Left ventricle myocardium inferior (tissue), 1 donor: ENCODE data around the gene ZDHHC5. TPM values are rescaled to one million over a fixed set of nuclear protein-coding genes. Genes with fewer than 3 reads are reported as not detected.
"Not testable (repeated sequence)": the region's sequence is repeated elsewhere in the genome, so short reads cannot be mapped to it uniquely, and the experiment has no call there.

ENCODE experiments used
- DNase-seq: peaks from one replicate; pipeline ENCODE4 v3.0.0-alpha.2; 2020
- H3K27ac ChIP-seq: fragments of 200-600 bp; replicated peaks from 2 replicates; pipeline ENCODE4 v1.8.0; 2021
- H3K27me3 ChIP-seq: fragments of 200-600 bp; 2 replicates; pipeline ENCODE4 v1.8.0; 2021; ENCODE audit warnings: low read depth
- H3K36me3 ChIP-seq: fragments of 200-600 bp; 2 replicates; pipeline ENCODE4 v1.8.0; 2021
- H3K4me1 ChIP-seq: fragments of 200-600 bp; 2 replicates; pipeline ENCODE4 v1.8.0; 2021
- H3K4me3 ChIP-seq: fragments of 200-600 bp; 2 replicates; pipeline ENCODE4 v1.8.0; 2021; ENCODE audit warnings: mild to moderate bottlenecking, moderate library complexity
- H3K9me3 ChIP-seq: fragments of 200-600 bp; replicated peaks from 2 replicates; pipeline ENCODE4 v1.8.0; 2021
- intact Hi-C: fragments of 100-400 bp; cut with micrococcal nuclease; formaldehyde crosslinking; loops from one replicate; pipeline ENCODE4 v1.11.0; 2022
- total RNA-seq: library from RNA; stranded (reverse); fragmentation: NEBNext Ultra II Directional; extraction: Animal tissue kit (Norgen Biotek cat#: 25700); gene quantifications from one replicate; pipeline ENCODE4 v1.2.1, GENCODE V29; 2021
- TF ChIP-seq, protein P1 (sequence below): fragments of 200-600 bp; IDR thresholded peaks from 2 replicates; pipeline ENCODE4 v1.8.0; 2021; ENCODE audit warnings: antibody characterized with exemption, mild to moderate bottlenecking, borderline replicate concordance
- donor health status: DM: no; HTN: yes; CAD: no; lungs with severe emphysema.

ZDHHC5 gene
- total RNA-seq, 1 donor from 2014 or later, result 45.8 TPM

DNA sequence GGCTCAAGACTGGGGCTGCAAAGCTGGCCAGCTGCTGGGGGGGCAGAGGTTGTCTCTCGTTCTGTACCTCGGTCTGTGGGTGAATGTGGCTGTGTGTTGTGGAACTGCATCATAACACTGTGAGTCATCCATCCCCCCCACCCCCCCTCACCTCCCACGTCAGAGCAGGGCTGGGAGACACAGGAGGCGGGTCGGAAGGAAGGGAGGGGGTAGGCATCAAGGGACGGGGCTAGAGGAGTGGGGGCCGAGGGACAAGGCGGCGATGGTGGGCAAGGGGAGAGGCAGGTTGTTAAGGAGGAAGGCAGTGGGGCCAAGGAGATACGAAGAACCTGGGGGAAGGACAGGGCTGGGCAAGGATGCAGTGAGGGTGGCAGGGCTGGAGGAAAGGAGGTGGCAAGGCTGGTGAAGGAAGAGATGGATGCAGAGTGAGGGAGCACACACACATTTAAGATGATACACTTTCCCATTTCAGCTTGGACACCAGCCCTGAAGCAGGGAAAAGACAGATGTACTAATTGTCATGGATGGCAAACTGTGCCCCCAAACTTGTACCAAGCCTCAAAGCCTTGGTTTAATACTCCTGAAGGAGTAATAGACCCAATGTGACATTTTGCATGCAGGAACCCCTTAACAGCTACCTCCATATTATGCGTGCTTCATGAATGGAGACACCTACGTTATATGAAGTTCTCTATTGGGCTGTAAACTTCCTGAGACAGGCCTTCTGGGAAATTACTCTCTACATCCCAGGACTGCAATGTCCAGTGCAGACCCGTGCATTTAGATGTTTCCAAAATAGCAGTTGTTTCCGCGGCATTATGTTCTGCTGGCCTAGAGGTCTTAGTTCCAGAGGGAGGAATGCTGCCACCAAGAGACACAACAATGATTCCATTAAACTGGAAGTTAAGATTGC is 17.8 kb upstream of the ZDHHC5 start, which contains the start of gene YPEL4:
Gene YPEL4 (minus strand): TSS at position 87 of the 913 bp plus-strand sequence. CDS start 2,805 bp downstream, outside the sequence.
- Histone ChIP-seq H3K36me3 (no peaks in the 10 kb centered on the region), H3K27me3 (peaks cover 72% of the 10 kb centered on the region), H3K27ac (peak within 1 kb of the TSS; percentile 48), H3K4me3 (peak within 1 kb of the TSS; percentile 62), H3K9me3 (no peaks in the 10 kb centered on the region), H3K4me1 (peaks cover 47% of the 10 kb centered on the region)
- DNase-seq, result peak; percentile 40
- TF ChIP-seq, protein P1, sequence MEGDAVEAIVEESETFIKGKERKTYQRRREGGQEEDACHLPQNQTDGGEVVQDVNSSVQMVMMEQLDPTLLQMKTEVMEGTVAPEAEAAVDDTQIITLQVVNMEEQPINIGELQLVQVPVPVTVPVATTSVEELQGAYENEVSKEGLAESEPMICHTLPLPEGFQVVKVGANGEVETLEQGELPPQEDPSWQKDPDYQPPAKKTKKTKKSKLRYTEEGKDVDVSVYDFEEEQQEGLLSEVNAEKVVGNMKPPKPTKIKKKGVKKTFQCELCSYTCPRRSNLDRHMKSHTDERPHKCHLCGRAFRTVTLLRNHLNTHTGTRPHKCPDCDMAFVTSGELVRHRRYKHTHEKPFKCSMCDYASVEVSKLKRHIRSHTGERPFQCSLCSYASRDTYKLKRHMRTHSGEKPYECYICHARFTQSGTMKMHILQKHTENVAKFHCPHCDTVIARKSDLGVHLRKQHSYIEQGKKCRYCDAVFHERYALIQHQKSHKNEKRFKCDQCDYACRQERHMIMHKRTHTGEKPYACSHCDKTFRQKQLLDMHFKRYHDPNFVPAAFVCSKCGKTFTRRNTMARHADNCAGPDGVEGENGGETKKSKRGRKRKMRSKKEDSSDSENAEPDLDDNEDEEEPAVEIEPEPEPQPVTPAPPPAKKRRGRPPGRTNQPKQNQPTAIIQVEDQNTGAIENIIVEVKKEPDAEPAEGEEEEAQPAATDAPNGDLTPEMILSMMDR, result no peak
- intact Hi-C loops, result no loop called here

DNA sequence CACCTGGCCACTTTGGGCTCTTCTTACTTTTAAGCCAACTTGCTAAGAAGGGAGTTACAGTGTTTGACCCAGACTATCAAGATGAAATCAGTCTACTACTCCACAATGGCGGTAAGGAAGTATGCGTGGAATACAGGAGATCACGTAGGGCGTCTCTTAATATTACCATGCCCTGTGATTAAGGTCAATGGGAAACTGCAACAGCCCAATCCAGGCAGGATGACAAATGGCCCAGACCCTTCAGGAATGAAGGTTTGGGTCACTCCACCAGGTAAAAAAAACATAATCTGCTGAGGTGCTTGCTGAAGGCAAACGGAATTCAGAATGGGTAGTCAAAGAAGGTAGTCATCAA is 17.2 kb upstream of the ZDHHC5 start:
- intact Hi-C loops, result no loop called here
- no peak overlapping the region for H3K27ac ChIP-seq
- H3K4me1 ChIP-seq, result peaks cover 41% of the 10 kb centered on the region

DNA sequence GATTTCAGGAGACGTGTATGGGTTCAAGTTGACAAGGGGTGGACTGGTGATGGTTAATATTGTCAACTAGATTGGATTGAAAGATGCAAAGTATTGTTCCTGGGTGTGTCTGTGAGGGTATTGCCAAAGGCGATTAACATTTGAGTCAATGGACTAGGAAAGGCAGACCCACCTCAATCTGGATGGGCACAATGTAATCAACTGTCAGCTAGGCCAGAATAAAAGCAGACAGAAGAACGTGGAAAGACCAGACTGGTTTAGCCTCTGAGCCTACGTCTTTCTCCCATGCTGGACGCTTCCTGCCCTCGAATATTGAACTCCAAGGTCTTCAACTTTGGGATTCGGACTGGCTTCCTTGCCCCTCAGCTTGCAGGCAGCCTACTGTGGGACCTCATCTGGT is 16.5 kb upstream of the ZDHHC5 start:
- Histone ChIP-seq H3K27me3 (peaks cover 62% of the 10 kb centered on the region), H3K36me3 (no peaks in the 10 kb centered on the region), H3K27ac (no peak overlapping the region), H3K9me3 (no peaks in the 10 kb centered on the region), H3K4me3 (no peak overlapping the region), H3K4me1 (peaks cover 34% of the 10 kb centered on the region)
- no peak for DNase-seq
- intact Hi-C loops, result no loop called here
- TF ChIP-seq, protein P1, result no peak

More for the DNA sequence above, 17.2 kb upstream of the ZDHHC5 start:
- no peaks in the 10 kb centered on the region for H3K36me3 ChIP-seq
- H3K9me3 ChIP-seq, result no peaks in the 10 kb centered on the region
- no peak overlapping the region for H3K4me3 ChIP-seq
- TF ChIP-seq, protein P1, result no peak
- no peak for DNase-seq
- peaks cover 68% of the 10 kb centered on the region for H3K27me3 ChIP-seq

GRCh38 chr11:57652230-57652629 is 15.7 kb upstream of the ZDHHC5 start:
- H3K27me3 ChIP-seq, result peaks cover 53% of the 10 kb centered on the region
- intact Hi-C loops, result not testable (repeated sequence)

DNA sequence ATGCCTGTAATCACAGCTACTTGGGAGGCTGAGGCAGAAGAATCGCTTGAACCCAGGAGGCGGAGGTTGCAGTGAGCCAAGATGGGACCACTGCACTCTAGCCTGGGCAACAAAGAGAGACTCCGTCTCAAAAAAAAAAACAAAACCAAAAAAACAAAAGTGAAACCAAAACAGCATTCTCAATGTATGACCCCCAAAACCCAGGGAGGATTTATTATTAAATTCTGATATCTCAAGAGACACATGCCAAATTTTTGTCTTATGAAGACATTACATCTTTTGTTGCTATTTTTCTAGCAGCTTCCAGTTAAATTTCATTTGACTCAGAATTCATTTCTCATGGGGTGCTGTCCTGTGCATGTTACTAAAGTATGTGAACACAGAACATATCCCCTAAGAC is 15.3 kb upstream of the ZDHHC5 start:
- Histone ChIP-seq H3K4me1 (peaks cover 29% of the 10 kb centered on the region), H3K27ac (peak overlapping the region; percentile 13), H3K4me3 (no peak overlapping the region), H3K27me3 (peaks cover 49% of the 10 kb centered on the region), H3K9me3 (no peaks in the 10 kb centered on the region), H3K36me3 (no peaks in the 10 kb centered on the region)
- TF ChIP-seq, protein P1, result no peak
- DNase-seq, result no peak
- intact Hi-C loops, result no loop called here

More at GRCh38 chr11:57652230-57652629, 15.7 kb upstream of the ZDHHC5 start:
- not testable (repeated sequence) for H3K4me3 ChIP-seq, DNase-seq, H3K36me3 ChIP-seq, H3K9me3 ChIP-seq, H3K27ac ChIP-seq
- peaks cover 33% of the 10 kb centered on the region for H3K4me1 ChIP-seq

- Histone ChIP-seq H3K4me3 (no peak overlapping the region), H3K9me3 (no peaks in the 10 kb centered on the region), H3K27me3 (peaks cover 44% of the 10 kb centered on the region), H3K36me3 (no peaks in the 10 kb centered on the region), H3K27ac (peak overlapping the region; percentile 13), H3K4me1 (peaks cover 29% of the 10 kb centered on the region)
- intact Hi-C loops, result no loop called here
- TF ChIP-seq, protein P1, result no peak
- no peak for DNase-seq
These were observed 14.8 kb upstream of the ZDHHC5 start for GRCh38 chr11:57653163-57653562.
